GM21381 (cell line): ENCODE data around the gene NAPA.

Source experiments
- ATAC-seq: cut with Tn5 transposase; IDR thresholded peaks from one replicate; pipeline ENCODE4 v1.9.1; 2021; ENCODE audit warnings: mild to moderate bottlenecking, moderate library complexity; ENCODE audit not compliant: unreplicated experiment

The NAPA gene

DNA sequence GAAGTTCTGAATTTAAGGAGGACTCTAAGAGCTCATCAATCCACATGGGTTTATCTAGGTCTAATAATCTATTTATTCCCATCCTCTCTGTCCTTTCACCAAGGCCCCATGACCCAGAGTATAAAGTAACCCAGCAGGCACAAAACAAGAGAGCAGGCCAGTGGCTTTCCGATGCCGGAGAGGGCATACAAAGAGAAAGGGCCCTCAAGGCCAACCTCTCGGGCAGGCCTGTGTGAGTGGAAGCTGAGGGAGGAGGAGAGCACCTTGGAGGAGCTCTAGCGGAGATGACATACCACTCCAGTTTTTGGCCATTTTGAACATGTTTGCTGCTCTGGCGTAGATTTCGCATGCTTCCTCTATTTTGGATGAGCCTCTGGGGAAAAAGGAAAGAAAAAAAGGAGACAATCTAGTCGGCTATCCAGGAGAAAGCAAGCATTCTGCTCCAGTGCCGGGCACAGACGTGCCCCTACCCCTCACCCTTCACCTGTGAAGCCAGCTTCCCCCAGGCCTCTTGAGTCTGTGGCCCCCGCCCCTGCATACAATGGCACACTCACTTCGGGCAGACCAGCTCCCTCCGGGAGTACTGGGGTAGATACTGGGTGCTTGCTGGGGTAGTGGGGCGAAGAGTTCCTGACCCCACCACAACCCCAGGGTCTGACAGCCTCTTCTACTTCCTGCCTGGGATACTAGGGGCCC, 11.6 kb downstream of the NAPA start:
- no peak for ATAC-seq

- ATAC-seq = no peak
Observed at GRCh38 chr19:47499863-47500830, 14.7 kb downstream of the NAPA start.

- ATAC-seq = no peak
Observed at GRCh38 chr19:47499371-47499770, 15.5 kb downstream of the NAPA start.

DNA sequence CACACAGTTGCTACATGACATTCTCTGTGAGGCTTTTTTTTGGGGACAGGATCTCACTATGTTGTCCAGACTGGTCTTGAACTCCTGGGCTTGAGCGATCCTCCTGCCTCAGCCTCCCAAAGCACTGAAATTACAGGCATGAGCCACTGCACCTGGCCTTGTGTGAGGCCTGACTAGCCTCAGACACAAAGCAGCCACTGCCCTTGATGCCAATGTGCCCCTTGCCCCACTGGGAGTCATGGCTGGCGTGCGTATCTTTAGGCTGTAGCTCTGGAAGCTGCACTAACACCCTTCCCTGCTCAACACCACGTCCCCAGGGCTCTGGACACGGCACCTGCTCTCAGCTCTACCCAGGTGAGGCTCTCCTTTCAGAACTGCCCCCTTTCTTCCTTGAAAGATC, 16.3 kb downstream of the NAPA start:
- ATAC-seq = no peak

- no peak for ATAC-seq
Observed at GRCh38 chr19:47497821-47498520, 16.9 kb downstream of the NAPA start.

DNA sequence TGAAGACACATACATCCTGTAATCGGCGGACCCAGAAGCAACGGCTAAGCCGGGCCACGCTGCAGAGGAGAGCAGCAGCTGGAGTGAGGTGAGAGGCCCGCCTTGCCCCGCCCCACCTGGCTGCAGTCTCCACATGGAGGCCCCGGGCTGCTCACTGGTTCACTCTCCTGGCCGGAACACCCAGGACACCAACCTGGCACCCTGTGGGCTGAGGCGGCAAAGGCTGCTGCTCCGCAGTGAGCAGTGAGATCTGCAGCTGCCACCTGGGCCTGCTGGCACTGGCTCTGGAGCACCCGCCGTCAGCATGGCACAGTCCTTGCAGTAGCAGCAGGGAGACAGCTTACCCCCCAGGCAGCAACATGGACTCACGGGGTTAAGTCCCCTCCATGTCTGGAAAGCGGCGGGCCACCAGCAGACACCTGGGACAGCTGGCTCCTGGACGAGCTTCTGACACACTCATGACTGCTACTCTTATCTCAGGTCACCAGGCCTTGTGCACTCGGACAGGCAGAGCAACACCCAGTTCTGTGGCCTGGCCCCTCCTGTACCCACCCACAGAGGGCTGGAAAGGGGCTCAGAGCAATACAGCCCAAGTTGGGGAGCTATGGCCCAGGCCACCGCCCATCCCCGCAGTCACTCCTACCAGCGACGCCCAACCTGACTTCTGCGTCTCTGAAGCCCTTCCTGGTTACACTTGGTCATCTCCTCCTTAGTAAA, 17.7 kb downstream of the NAPA start:
- no peak for ATAC-seq

- no peak for ATAC-seq
Observed at GRCh38 chr19:47495478-47496372, 19.1 kb downstream of the NAPA start.

- ATAC-seq = no peak
Observed at GRCh38 chr19:47494729-47495128, 20.1 kb downstream of the NAPA start.

- no peak for ATAC-seq
Observed at GRCh38 chr19:47494211-47494547, 20.7 kb downstream of the NAPA start.

GRCh38 chr19:47493378-47494210, 21.3 kb downstream of the NAPA start:
- no peak for ATAC-seq

GRCh38 chr19:47492571-47493377, 22.1 kb downstream of the NAPA start:
- no peak for ATAC-seq

DNA sequence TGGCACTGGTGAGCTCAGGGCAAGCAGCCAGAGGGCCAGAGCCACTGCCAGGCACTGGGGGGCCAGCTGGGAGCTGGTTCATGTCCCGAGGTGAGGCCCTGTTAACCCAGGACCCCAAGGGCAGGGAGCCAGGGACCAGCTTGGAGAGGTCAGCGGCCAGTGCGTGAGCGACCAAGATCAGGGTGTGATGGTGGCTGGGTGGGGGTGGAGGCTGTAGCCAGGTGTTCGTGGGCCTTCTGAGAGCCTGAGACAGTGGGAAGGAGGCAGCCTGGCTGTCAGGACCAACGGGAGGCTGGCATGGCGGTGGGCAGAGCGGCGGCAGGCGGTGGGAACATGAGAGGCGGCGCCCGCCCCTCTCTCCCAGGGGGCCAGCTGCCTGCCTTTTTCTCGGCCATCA, 22.7 kb downstream of the NAPA start:
- ATAC-seq = no peak

- no peak for ATAC-seq
Observed at GRCh38 chr19:47491358-47492136, 23.3 kb downstream of the NAPA start.

- no peak for ATAC-seq
Observed at GRCh38 chr19:47490847-47491246, 24.0 kb downstream of the NAPA start.

DNA sequence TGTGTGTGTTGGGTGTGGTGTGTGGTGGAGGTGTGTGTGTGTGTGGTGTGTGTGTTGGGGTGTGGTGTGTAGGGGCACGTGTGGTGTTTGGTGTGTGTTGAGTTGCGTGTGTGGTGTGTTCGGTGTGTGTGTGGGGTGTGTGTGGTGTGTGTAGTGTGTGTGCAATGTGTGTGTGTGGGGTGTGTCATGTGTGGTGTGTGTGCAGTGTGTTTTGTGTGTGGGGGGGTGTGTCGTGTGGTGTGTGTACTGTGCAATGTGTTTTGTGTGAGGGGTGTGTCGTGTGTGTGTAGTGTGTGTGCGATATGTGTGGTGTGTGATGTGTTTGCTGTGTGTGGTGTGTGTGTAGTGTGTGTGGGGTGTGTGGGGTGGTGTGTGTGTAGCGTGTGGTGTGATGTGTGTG, 24.8 kb downstream of the NAPA start:
- ATAC-seq = no peak

- ATAC-seq = no peak
Observed at GRCh38 chr19:47489072-47489914, 25.6 kb downstream of the NAPA start.
